Ishikawa (cell line): ENCODE results near the gene CD37.

ENCODE experiments used
- CEBPB ChIP-seq: IDR thresholded peaks from 2 replicates; pipeline ENCODE4 v1.6.1; 2012
- CREB1 ChIP-seq: IDR thresholded peaks from 2 replicates; pipeline ENCODE4 v1.6.1; 2012; ENCODE audit warnings: low read depth
- EGR1 ChIP-seq: IDR thresholded peaks from 2 replicates; pipeline ENCODE4 v1.6.1; 2012
- EP300 ChIP-seq: IDR thresholded peaks from 2 replicates; pipeline ENCODE4 v1.6.1; 2012; ENCODE audit warnings: borderline replicate concordance
- FOXM1 ChIP-seq: IDR thresholded peaks from 2 replicates; pipeline ENCODE4 v1.6.1; 2012; ENCODE audit warnings: low read depth, borderline replicate concordance
- NFIC ChIP-seq: IDR thresholded peaks from 2 replicates; pipeline ENCODE4 v1.6.1; 2012
- RAD21 ChIP-seq: IDR thresholded peaks from 2 replicates; pipeline ENCODE4 v1.6.1; 2012; ENCODE audit warnings: low read depth
- TAF1 ChIP-seq: IDR thresholded peaks from 2 replicates; pipeline ENCODE4 v1.6.1; 2012; ENCODE audit warnings: low read depth, mild to moderate bottlenecking
- TCF12 ChIP-seq: IDR thresholded peaks from 2 replicates; pipeline ENCODE4 v1.6.1; 2012; ENCODE audit warnings: low read depth
- TEAD4 ChIP-seq: IDR thresholded peaks from 2 replicates; pipeline ENCODE4 v1.6.1; 2012
- YY1 ChIP-seq: IDR thresholded peaks from 2 replicates; pipeline ENCODE4 v1.6.1; 2012; ENCODE audit warnings: low read depth
- ZBTB7A ChIP-seq: IDR thresholded peaks from 2 replicates; pipeline ENCODE4 v1.6.1; 2012; ENCODE audit warnings: low read depth
- TF ChIP-seq, protein P1 (sequence below): IDR thresholded peaks from 2 replicates; pipeline ENCODE4 v1.6.1; 2012
- TF ChIP-seq, protein P2 (sequence below): IDR thresholded peaks from 2 replicates; pipeline ENCODE4 v1.6.1; 2012; ENCODE audit warnings: low read depth, mild to moderate bottlenecking
- TF ChIP-seq, protein P3 (sequence below): IDR thresholded peaks from 2 replicates; pipeline ENCODE4 v1.6.1; 2012

Gene CD37

DNA sequence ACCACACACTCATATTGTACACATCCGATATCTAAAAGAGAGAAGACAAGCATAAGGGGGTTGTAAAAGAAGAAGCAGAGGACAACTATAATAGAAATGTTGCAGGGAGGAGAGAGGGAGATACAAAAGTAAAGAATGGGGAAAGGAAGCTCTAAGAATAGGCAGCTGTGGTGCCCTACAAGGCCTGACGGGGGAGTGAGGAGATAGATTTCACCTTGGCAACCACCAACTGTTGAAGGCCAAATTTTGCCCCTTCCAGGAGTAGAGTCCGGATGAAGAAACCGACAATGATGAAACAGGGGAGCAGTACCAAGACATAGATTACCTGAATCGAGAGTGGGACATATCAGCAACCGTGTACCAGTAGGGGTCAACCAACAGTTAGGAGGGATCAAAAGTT lies 26.1 kb upstream of the CD37 start:
- TF ChIP-seq, protein P1, sequence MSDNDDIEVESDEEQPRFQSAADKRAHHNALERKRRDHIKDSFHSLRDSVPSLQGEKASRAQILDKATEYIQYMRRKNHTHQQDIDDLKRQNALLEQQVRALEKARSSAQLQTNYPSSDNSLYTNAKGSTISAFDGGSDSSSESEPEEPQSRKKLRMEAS = no peak
- TF ChIP-seq, protein P2, sequence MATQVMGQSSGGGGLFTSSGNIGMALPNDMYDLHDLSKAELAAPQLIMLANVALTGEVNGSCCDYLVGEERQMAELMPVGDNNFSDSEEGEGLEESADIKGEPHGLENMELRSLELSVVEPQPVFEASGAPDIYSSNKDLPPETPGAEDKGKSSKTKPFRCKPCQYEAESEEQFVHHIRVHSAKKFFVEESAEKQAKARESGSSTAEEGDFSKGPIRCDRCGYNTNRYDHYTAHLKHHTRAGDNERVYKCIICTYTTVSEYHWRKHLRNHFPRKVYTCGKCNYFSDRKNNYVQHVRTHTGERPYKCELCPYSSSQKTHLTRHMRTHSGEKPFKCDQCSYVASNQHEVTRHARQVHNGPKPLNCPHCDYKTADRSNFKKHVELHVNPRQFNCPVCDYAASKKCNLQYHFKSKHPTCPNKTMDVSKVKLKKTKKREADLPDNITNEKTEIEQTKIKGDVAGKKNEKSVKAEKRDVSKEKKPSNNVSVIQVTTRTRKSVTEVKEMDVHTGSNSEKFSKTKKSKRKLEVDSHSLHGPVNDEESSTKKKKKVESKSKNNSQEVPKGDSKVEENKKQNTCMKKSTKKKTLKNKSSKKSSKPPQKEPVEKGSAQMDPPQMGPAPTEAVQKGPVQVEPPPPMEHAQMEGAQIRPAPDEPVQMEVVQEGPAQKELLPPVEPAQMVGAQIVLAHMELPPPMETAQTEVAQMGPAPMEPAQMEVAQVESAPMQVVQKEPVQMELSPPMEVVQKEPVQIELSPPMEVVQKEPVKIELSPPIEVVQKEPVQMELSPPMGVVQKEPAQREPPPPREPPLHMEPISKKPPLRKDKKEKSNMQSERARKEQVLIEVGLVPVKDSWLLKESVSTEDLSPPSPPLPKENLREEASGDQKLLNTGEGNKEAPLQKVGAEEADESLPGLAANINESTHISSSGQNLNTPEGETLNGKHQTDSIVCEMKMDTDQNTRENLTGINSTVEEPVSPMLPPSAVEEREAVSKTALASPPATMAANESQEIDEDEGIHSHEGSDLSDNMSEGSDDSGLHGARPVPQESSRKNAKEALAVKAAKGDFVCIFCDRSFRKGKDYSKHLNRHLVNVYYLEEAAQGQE = no peak
- TF ChIP-seq ZBTB7A (no peak), TCF12 (no peak), NFIC (no peak), RAD21 (no peak), YY1 (no peak), CEBPB (no peak), EGR1 (no peak), FOXM1 (no peak), EP300 (no peak), TAF1 (no peak), CREB1 (no peak), TEAD4 (no peak)
- TF ChIP-seq, protein P3, sequence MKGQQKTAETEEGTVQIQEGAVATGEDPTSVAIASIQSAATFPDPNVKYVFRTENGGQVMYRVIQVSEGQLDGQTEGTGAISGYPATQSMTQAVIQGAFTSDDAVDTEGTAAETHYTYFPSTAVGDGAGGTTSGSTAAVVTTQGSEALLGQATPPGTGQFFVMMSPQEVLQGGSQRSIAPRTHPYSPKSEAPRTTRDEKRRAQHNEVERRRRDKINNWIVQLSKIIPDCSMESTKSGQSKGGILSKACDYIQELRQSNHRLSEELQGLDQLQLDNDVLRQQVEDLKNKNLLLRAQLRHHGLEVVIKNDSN = no peak

DNA sequence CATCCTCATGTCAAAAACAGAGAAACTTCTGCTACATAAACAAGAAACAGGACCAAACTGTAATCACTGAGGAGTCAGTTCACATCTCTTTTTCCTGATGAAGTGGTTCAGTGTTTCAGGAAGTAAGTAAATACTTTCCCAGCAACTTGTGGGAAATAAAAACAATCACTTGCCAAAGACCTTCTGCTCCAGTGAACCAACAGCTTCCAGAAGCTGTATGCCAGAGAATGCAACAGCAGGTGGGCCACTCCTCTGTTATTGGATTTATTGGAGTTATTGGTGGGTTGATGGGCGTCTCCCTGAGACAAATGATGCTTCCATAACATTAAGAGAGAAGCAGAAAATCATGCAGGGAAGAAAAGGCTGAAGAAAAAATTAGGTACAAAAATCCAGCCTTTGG lies 20.1 kb upstream of the CD37 start:
- TF ChIP-seq, protein P3 = no peak
- TF ChIP-seq TEAD4 (no peak), RAD21 (no peak), ZBTB7A (no peak), YY1 (no peak), NFIC (0 out of 2 replicates have a peak, but pooled peaks have one; percentile 15), TAF1 (no peak)
- TF ChIP-seq, protein P2 = no peak

DNA sequence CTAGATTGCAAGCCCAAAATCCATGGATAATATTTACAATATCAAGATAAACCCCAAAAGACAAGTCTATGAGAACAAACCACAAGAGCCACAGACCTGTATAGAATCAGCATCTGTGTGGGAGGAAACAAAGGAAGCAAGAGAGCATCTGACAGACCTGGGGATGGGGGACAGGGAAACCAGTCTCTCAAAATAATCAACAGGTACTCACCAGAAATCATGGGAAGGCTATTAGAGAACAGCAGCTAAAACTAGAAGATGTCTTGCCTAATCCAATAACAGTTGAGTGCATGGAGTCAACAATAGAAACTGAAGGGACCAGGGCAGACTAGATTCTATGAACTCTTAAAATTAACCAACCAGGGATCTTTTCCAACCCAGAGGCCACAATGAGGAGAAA lies 18.9 kb upstream of the CD37 start:
- TF ChIP-seq TAF1 (no peak), RAD21 (no peak), ZBTB7A (no peak), NFIC (no peak), FOXM1 (no peak), EGR1 (no peak), CREB1 (no peak), TCF12 (no peak), CEBPB (no peak), YY1 (no peak), EP300 (no peak), TEAD4 (no peak)
- TF ChIP-seq, protein P3 = no peak
- TF ChIP-seq, protein P2 = no peak
- TF ChIP-seq, protein P1 = no peak

DNA sequence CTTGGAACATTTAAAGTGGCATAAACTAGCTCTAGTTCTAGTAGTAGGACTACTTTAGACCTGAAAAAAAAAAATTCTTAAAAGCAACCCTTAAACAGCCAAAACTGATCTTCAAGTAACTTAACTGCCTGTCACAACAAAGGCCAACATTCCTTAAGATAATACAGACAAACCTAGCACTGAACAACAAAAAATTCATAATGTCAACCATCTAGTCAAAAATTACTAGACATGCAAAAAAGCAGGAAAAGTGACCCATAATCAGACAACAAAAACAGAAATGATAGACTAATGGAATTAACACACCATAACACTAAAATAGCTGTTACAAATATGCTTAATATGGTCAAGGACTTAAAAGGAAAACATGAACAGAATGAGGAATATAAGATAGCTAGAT lies 16.9 kb upstream of the CD37 start:
- no peak for TF ChIP-seq TEAD4
- no peak for TF ChIP-seq TAF1
- TF ChIP-seq, protein P2 = no peak
